Measurements from ENCODE around the gene SUN2. TPM values are rescaled to one million over a fixed set of nuclear protein-coding genes. Genes with fewer than 3 reads are reported as not detected.

Gene SUN2
- total RNA-seq, 1 donor from 2014 or later, result 16.2 TPM

- Histone ChIP-seq H3K4me3 (peak overlapping the region; percentile 88), H3F3A (ENCODE audit: low read depth) (peaks cover 28% of the 10 kb centered on the region), H3K36me3 (no peaks in the 10 kb centered on the region), H3K27ac (no peak overlapping the region), H3K4me2 (peak overlapping the region; percentile 99), H3K9ac (peak overlapping the region; percentile 74), H3K9me3 (ENCODE audit: low read depth) (no peaks in the 10 kb centered on the region), H3K4me1 (peaks cover 28% of the 10 kb centered on the region), H3K79me2 (ENCODE audit: low read depth) (peaks cover 65% of the 10 kb centered on the region), H2AFZ (replicated peaks) (no peak overlapping the region), H4K20me1 (ENCODE audit: low read depth) (peaks cover 64% of the 10 kb centered on the region), H3K27me3 (no peaks in the 10 kb centered on the region)
- Mint-ChIP-seq H3K9me3 (no peaks in the 10 kb centered on the region), H3K4me1 (peaks cover 41% of the 10 kb centered on the region), H3K36me3 (peaks cover 7% of the 10 kb centered on the region), H3K4me3 (peak overlapping the region; percentile 95), H3K27me3 (ENCODE audit: insufficient read depth, low read depth) (peaks cover 14% of the 10 kb centered on the region), H3K27ac (no peak overlapping the region)
- DNase-seq (ENCODE audit: low spot score), result no peak
- TF ChIP-seq EZH2 (IDR thresholded peaks at IDR 0.05), result no peak
- no peak for TF ChIP-seq EZH2phosphoT487 (IDR thresholded peaks at IDR 0.05)
Observed at GRCh38 chr22:38707346-38707745, 48.5 kb downstream of the SUN2 start.

- peak overlapping the region; percentile 74 for H3K9ac ChIP-seq
- no peak for DNase-seq (ENCODE audit: low spot score)
- H3K4me2 ChIP-seq, result peak overlapping the region; percentile 99
- H3K79me2 ChIP-seq (ENCODE audit: low read depth), result peaks cover 60% of the 10 kb centered on the region
- Mint-ChIP-seq H3K9me3 (no peaks in the 10 kb centered on the region), H3K27ac (peak overlapping the region; percentile 28), H3K36me3 (peaks cover 7% of the 10 kb centered on the region), H3K27me3 (ENCODE audit: insufficient read depth, low read depth) (peaks cover 15% of the 10 kb centered on the region), H3K4me3 (peak overlapping the region; percentile 95), H3K4me1 (peaks cover 37% of the 10 kb centered on the region)
- H3F3A ChIP-seq (ENCODE audit: low read depth), result peaks cover 24% of the 10 kb centered on the region
- peaks cover 59% of the 10 kb centered on the region for H4K20me1 ChIP-seq (ENCODE audit: low read depth)
- peaks cover 23% of the 10 kb centered on the region for H3K4me1 ChIP-seq
- peak overlapping the region; percentile 88 for H3K4me3 ChIP-seq
- no peak overlapping the region for H2AFZ ChIP-seq (replicated peaks)
- H3K27me3 ChIP-seq, result peaks cover 3% of the 10 kb centered on the region
- H3K27ac ChIP-seq, result no peak overlapping the region
- TF ChIP-seq EZH2phosphoT487 (IDR thresholded peaks at IDR 0.05), result no peak
- no peak for TF ChIP-seq EZH2 (IDR thresholded peaks at IDR 0.05)
- TF ChIP-seq CTCF (IDR thresholded peaks at IDR 0.05), result no peak
- no peaks in the 10 kb centered on the region for H3K36me3 ChIP-seq
- H3K9me3 ChIP-seq (ENCODE audit: low read depth), result no peaks in the 10 kb centered on the region
Observed at GRCh38 chr22:38706901-38707195, 49.0 kb downstream of the SUN2 start.

GRCh38 chr22:38706101-38706900 lies 49.5 kb downstream of the SUN2 start:
- H3K4me3 Mint-ChIP-seq, result peak overlapping the region; percentile 95
- Histone ChIP-seq H3K79me2 (ENCODE audit: low read depth) (peaks cover 55% of the 10 kb centered on the region), H3K4me3 (peak overlapping the region; percentile 88), H3K9ac (peak overlapping the region; percentile 74), H3K27me3 (peaks cover 8% of the 10 kb centered on the region), H3K4me1 (peaks cover 18% of the 10 kb centered on the region), H3K27ac (peak overlapping the region; percentile 60), H3K4me2 (peak overlapping the region; percentile 99), H3K36me3 (no peaks in the 10 kb centered on the region), H3F3A (ENCODE audit: low read depth) (peaks cover 24% of the 10 kb centered on the region), H4K20me1 (ENCODE audit: low read depth) (peaks cover 54% of the 10 kb centered on the region), H3K9me3 (ENCODE audit: low read depth) (no peaks in the 10 kb centered on the region), H2AFZ (replicated peaks) (no peak overlapping the region)
- peaks cover 6% of the 10 kb centered on the region for H3K36me3 Mint-ChIP-seq
- TF ChIP-seq CTCF (IDR thresholded peaks at IDR 0.05) (no peak), EZH2 (IDR thresholded peaks at IDR 0.05) (peak; percentile 36)
- peak overlapping the region; percentile 28 for H3K27ac Mint-ChIP-seq
- peaks cover 43% of the 10 kb centered on the region for H3K4me1 Mint-ChIP-seq
- no peaks in the 10 kb centered on the region for H3K9me3 Mint-ChIP-seq
- DNase-seq (ENCODE audit: low spot score), result peak; percentile 64
- H3K27me3 Mint-ChIP-seq (ENCODE audit: insufficient read depth, low read depth), result peaks cover 19% of the 10 kb centered on the region
